Transverse colon (tissue), 3 donors: Measurements from ENCODE around the gene ANKRD50.

Source experiments
- EP300 ChIP-seq: sonication (generic); formaldehyde crosslinking; IDR thresholded peaks from one replicate; pipeline ENCODE4 v1.6.1; 2017; ENCODE audit warnings: antibody characterized with exemption, low read depth
- POLR2A ChIP-seq: fragments of 450-650 bp; IDR thresholded peaks from one replicate; pipeline ENCODE4 v1.6.1; 2016; ENCODE audit warnings: antibody characterized with exemption, mild to moderate bottlenecking, moderate library complexity
- TF ChIP-seq, protein P1 (sequence below), 5 experiments: fragments of 200-600 bp in 3 of 5; fragments of 450-650 bp in 2 of 5; sonication (generic) in 3 of 5; IDR thresholded peaks; 1 replicate in 2 of 5; 2 replicates in 3 of 5; pipeline ENCODE4 v1.5.1; 2016 to 2017; ENCODE audit warnings: antibody characterized with exemption in 5 of 5, inconsistent platforms in 3 of 5, mild to moderate bottlenecking in 2 of 5, moderate library complexity in 1 of 5

DNA sequence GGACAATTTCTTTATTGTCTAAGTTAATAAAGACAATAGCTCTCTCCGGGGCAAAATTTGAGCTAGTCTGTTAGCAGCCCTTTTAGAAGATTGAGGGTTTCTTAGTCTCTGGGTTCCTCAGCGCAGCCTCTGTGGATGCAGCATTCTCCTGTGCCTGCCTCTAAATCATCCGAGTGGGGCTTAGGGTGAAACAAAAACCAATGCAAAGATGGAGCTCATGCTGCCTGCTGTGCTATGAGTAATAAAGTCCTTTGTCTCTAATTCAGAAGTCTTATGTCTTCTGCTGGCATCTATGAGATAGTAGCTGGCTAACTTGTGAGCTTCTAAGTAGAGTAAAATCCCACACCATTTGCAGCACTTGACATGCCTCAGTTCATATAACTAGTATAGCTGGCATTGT is 67.9 kb downstream of the ANKRD50 start:
- TF ChIP-seq, protein P1, sequence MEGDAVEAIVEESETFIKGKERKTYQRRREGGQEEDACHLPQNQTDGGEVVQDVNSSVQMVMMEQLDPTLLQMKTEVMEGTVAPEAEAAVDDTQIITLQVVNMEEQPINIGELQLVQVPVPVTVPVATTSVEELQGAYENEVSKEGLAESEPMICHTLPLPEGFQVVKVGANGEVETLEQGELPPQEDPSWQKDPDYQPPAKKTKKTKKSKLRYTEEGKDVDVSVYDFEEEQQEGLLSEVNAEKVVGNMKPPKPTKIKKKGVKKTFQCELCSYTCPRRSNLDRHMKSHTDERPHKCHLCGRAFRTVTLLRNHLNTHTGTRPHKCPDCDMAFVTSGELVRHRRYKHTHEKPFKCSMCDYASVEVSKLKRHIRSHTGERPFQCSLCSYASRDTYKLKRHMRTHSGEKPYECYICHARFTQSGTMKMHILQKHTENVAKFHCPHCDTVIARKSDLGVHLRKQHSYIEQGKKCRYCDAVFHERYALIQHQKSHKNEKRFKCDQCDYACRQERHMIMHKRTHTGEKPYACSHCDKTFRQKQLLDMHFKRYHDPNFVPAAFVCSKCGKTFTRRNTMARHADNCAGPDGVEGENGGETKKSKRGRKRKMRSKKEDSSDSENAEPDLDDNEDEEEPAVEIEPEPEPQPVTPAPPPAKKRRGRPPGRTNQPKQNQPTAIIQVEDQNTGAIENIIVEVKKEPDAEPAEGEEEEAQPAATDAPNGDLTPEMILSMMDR (IDR thresholded peaks at IDR 0.05) = no peak
- TF ChIP-seq POLR2A (no peak), EP300 (no peak)
